CD4-positive, alpha-beta memory T cell (primary cell): ENCODE measurements around the gene PARVG. TPM values are rescaled to one million over a fixed set of nuclear protein-coding genes. Genes with fewer than 3 reads are reported as not detected.

ENCODE experiments used
- CTCF ChIA-PET: fragments of 350-600 bp; sonication (Branson Sonifier 250); formaldehyde crosslinking; loops from one replicate; lab custom pipeline; 2021; ENCODE audit warnings: inconsistent platforms; ENCODE audit not compliant: partially characterized antibody; lab: Charles Lee
- POLR2A ChIA-PET: fragments of 350-600 bp; sonication (Branson Sonifier 250); formaldehyde crosslinking; loops from one replicate; lab custom pipeline; 2021; ENCODE audit not compliant: partially characterized antibody; lab: Charles Lee
- DNase-seq, 5 donors: peaks; one replicate each; pipeline versions ENCODE4 v3.0.0 to v3.0.0-alpha.2; 2020 to 2022; ENCODE audit warnings: mixed read lengths in 1 of 5
- H3K27ac ChIP-seq: one replicate; pipeline ENCODE4 v1.7.0; 2013; ENCODE audit warnings: low read depth, low read length
- H3K27me3 ChIP-seq: 2 replicates; pipeline ENCODE4 v1.7.0; 2013; ENCODE audit warnings: mild to moderate bottlenecking, low read length, moderate library complexity; ENCODE audit not compliant: insufficient read depth
- H3K36me3 ChIP-seq: 2 replicates; pipeline ENCODE4 v1.7.0; 2013; ENCODE audit warnings: mild to moderate bottlenecking, low read length, moderate library complexity; ENCODE audit not compliant: insufficient read depth
- H3K4me1 ChIP-seq: 2 replicates; pipeline ENCODE4 v1.7.0; 2013; ENCODE audit warnings: mild to moderate bottlenecking, low read length, moderate library complexity; ENCODE audit not compliant: insufficient read depth
- H3K4me3 ChIP-seq, 2 donors: one replicate each; pipeline ENCODE4 v1.7.0; 2013; ENCODE audit warnings: low read length in 2 of 2, mild to moderate bottlenecking in 1 of 2
- H3K9me3 ChIP-seq, 2 donors: one replicate each; pipeline ENCODE4 v1.7.0; 2013; ENCODE audit warnings: low read length in 2 of 2, control low read depth in 1 of 2; ENCODE audit not compliant: control insufficient read depth in 1 of 2
- H3K27ac Mint-ChIP-seq, 7 donors: one replicate each; pipeline ENCODE4 v1.8.0; 2020 to 2021; ENCODE audit warnings: mixed read lengths in 7 of 7, mild to moderate bottlenecking in 6 of 7, inconsistent platforms in 3 of 7, moderate library complexity in 3 of 7
- H3K27me3 Mint-ChIP-seq, 2 donors: one replicate each; pipeline ENCODE4 v1.8.0; 2020 to 2021; ENCODE audit warnings: mixed read lengths in 2 of 2
- H3K36me3 Mint-ChIP-seq, 2 donors: one replicate each; pipeline ENCODE4 v1.8.0; 2020 to 2021; ENCODE audit warnings: mixed read lengths in 2 of 2, inconsistent platforms in 1 of 2, mild to moderate bottlenecking in 1 of 2
- H3K4me1 Mint-ChIP-seq, 4 donors: one replicate each; pipeline ENCODE4 v1.8.0; 2020 to 2021; ENCODE audit warnings: mixed read lengths in 4 of 4, mild to moderate bottlenecking in 1 of 4
- H3K4me3 Mint-ChIP-seq, 8 donors: one replicate each; pipeline ENCODE4 v1.8.0; 2020 to 2021; ENCODE audit warnings: mixed read lengths in 8 of 8, mild to moderate bottlenecking in 7 of 8, moderate library complexity in 6 of 8, inconsistent platforms in 3 of 8
- H3K9me3 Mint-ChIP-seq, 8 donors: one replicate each; pipeline ENCODE4 v1.8.0; 2020 to 2021; ENCODE audit warnings: mixed read lengths in 8 of 8, mild to moderate bottlenecking in 5 of 8, inconsistent platforms in 3 of 8, moderate library complexity in 1 of 8
- intact Hi-C: fragments of 100-400 bp; cut with micrococcal nuclease; formaldehyde crosslinking; loops from one replicate; pipeline ENCODE4 v1.15.1; 2023
- polyA plus RNA-seq, 2 donors: library from polyadenylated mRNA; unstranded; fragments of 300-500 nt; fragmentation: Illumina TruSeq; gene quantifications; one replicate each; pipeline ENCODE4 v1.2.3, GENCODE V29; 2021
- total RNA-seq, 2 experiments: library from RNA; stranded (reverse); gene quantifications; one replicate each; pipeline ENCODE4 v1.2.3, GENCODE V29; 2021

Gene PARVG
- total and polyA plus RNA-seq, 4 experiments from 2014 or later: 39.6 to 194 (median 122) TPM

GRCh38 chr22:44136786-44137185, 43.9 kb upstream of the PARVG start:
- Mint-ChIP-seq H3K36me3 (peaks cover 28 to 42% of the 10 kb centered on the region in 2 donors), H3K27me3 (no peaks in the 10 kb centered on the region), H3K4me3 (no peak overlapping the region), H3K4me1 (no peaks in the 10 kb centered on the region), H3K27ac (no peak overlapping the region), H3K9me3 (peaks cover 3 to 25% (median 13%) of the 10 kb centered on the region in 8 donors)
- Histone ChIP-seq H3K4me1 (no peaks in the 10 kb centered on the region), H3K27ac (no peak overlapping the region), H3K9me3 (no peaks in the 10 kb centered on the region), H3K36me3 (peaks cover 6% of the 10 kb centered on the region), H3K27me3 (no peaks in the 10 kb centered on the region), H3K4me3 (no peak overlapping the region)
- intact Hi-C loops: no loop called here
- DNase-seq: no peak
- CTCF ChIA-PET: no interaction called here
- POLR2A ChIA-PET: interaction anchor here (0.9 kb wide), 1 partner anchor 18 kb away, joined by 4 read pairs; no protein-coding TSS in a partner anchor

GRCh38 chr22:44137415-44137814, 43.3 kb upstream of the PARVG start:
- ChIA-PET POLR2A (no interaction called here), CTCF (no interaction called here)
- intact Hi-C loops: no loop called here
- peaks cover 6% of the 10 kb centered on the region for H3K36me3 ChIP-seq
- no peak for DNase-seq
- Mint-ChIP-seq H3K9me3 (peaks cover 3 to 25% (median 13%) of the 10 kb centered on the region in 8 donors), H3K4me3 (no peak overlapping the region), H3K36me3 (peaks cover 27 to 42% of the 10 kb centered on the region in 2 donors), H3K4me1 (no peaks in the 10 kb centered on the region), H3K27ac (no peak overlapping the region), H3K27me3 (no peaks in the 10 kb centered on the region)
- H3K9me3 ChIP-seq: no peaks in the 10 kb centered on the region
- H3K4me3 ChIP-seq: no peak overlapping the region
- H3K4me1 ChIP-seq: no peaks in the 10 kb centered on the region
- H3K27ac ChIP-seq: no peak overlapping the region
- no peaks in the 10 kb centered on the region for H3K27me3 ChIP-seq

- Histone ChIP-seq H3K4me3 (no peak overlapping the region), H3K36me3 (peaks cover 6% of the 10 kb centered on the region), H3K9me3 (no peaks in the 10 kb centered on the region), H3K4me1 (no peaks in the 10 kb centered on the region), H3K27me3 (no peaks in the 10 kb centered on the region), H3K27ac (no peak overlapping the region)
- H3K4me3 Mint-ChIP-seq: no peak overlapping the region
- H3K4me1 Mint-ChIP-seq: no peaks in the 10 kb centered on the region
- ChIA-PET POLR2A (no interaction called here), CTCF (no interaction called here)
- intact Hi-C loops: no loop called here
- DNase-seq: no peak
- no peak overlapping the region for H3K27ac Mint-ChIP-seq
- no peaks in the 10 kb centered on the region for H3K27me3 Mint-ChIP-seq
- H3K9me3 Mint-ChIP-seq: peaks cover 3 to 25% (median 12%) of the 10 kb centered on the region in 8 donors
- H3K36me3 Mint-ChIP-seq: peaks cover 24 to 37% of the 10 kb centered on the region in 2 donors
These were observed 41.0 kb upstream of the PARVG start for GRCh38 chr22:44139773-44140172.

DNA sequence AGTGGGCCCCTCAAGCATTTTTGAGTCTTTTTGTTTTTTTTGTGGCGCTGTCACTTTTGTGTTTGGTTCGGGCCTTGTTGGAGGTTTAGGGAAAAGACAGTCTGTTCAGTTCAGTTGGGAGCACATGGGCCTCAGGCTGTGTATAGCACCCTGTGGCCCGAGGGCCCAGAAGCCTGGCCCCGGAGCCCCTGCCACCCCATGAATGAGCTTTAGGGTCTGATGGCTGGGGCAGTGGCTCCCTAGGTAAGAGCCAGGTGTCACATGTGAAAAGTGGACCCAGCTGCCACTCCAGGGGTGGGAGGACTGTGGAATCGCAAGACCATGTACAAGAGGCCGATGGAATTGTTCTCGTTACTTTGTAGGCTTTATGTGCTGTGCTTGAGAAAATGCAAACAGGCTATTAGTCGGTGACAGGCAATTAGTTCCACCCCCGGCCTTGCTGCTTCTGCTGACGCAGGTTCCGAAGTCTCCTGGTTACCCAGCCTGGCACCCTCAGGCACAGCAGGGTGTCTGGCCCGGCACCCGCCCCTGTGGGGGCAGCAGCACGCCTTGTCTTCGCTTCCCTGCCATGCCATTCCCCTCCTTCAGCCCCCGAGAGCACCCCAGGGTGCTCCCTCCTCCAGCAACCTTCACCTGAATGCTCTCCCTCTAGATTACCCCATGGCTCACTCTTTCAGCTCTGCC, 38.2 kb upstream of the PARVG start:
- H3K27ac ChIP-seq: no peak overlapping the region
- Mint-ChIP-seq H3K27ac (peak overlapping the region in 2 of 7 donors; percentile 22 to 35), H3K4me1 (no peaks in the 10 kb centered on the region), H3K9me3 (peaks cover 0 to 11% (median 4%) of the 10 kb centered on the region in 8 donors), H3K4me3 (no peak overlapping the region), H3K27me3 (no peaks in the 10 kb centered on the region), H3K36me3 (peaks cover 5 to 25% of the 10 kb centered on the region in 2 donors)
- no peaks in the 10 kb centered on the region for H3K4me1 ChIP-seq
- POLR2A ChIA-PET: no interaction called here
- CTCF ChIA-PET: no interaction called here
- H3K9me3 ChIP-seq: no peaks in the 10 kb centered on the region
- no peaks in the 10 kb centered on the region for H3K27me3 ChIP-seq
- no peak for DNase-seq
- no peak overlapping the region for H3K4me3 ChIP-seq
- intact Hi-C loops: no loop called here
- no peaks in the 10 kb centered on the region for H3K36me3 ChIP-seq

DNA sequence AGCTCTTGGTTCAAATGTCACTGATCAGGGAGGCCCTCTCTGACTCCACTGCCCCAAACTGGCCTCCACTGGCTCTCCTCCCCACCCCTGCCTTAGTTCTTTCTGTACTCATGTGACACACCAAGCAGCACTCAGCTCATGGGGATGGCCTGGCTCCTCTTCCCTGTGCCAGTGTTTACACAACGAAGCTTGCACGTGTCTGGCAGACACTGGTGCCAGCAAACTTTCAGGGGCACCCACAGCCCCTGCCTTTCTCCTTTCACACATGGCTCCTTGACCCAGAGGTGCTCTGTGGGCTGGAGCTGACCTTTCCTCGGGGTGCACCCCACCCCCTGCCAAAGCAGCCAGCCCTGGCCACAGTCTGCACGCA, 37.6 kb upstream of the PARVG start:
- Mint-ChIP-seq H3K36me3 (peaks cover 0 to 24% of the 10 kb centered on the region in 2 donors), H3K27me3 (no peaks in the 10 kb centered on the region), H3K4me3 (no peak overlapping the region), H3K9me3 (peaks cover 0 to 6% (median under 1%) of the 10 kb centered on the region in 8 donors), H3K27ac (peak overlapping the region in 2 of 7 donors; percentile 22 to 35), H3K4me1 (no peaks in the 10 kb centered on the region)
- intact Hi-C loops: no loop called here
- no peaks in the 10 kb centered on the region for H3K9me3 ChIP-seq
- CTCF ChIA-PET: no interaction called here
- H3K4me3 ChIP-seq: no peak overlapping the region
- POLR2A ChIA-PET: no interaction called here
- H3K36me3 ChIP-seq: no peaks in the 10 kb centered on the region
- H3K4me1 ChIP-seq: no peaks in the 10 kb centered on the region
- H3K27ac ChIP-seq: no peak overlapping the region
- no peak for DNase-seq
- H3K27me3 ChIP-seq: no peaks in the 10 kb centered on the region

DNA sequence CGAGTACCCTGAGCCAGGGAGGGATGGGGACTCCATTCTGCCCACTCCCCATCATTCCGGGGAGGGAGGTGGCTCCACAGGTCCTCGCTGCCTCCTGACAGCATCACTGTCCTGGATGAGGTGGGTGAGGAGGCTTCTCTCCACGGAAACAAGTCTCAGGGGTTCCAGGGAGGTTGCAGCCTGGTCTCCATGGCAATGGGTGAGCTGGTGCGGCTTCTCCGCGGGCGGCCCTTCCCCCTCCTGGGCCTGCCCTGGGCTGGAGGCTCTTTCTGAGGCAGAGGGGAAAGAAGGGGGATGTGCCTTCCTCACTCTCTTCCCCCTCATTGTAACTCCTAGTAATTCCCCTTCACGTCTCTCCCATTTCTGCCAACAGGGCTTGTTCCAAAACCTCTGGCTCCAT, 37.1 kb upstream of the PARVG start:
- Histone ChIP-seq H3K27me3 (no peaks in the 10 kb centered on the region), H3K9me3 (no peaks in the 10 kb centered on the region), H3K36me3 (no peaks in the 10 kb centered on the region), H3K4me3 (no peak overlapping the region), H3K4me1 (no peaks in the 10 kb centered on the region), H3K27ac (no peak overlapping the region)
- Mint-ChIP-seq H3K27me3 (no peaks in the 10 kb centered on the region), H3K4me1 (no peaks in the 10 kb centered on the region), H3K4me3 (no peak overlapping the region), H3K36me3 (peaks cover 0 to 24% of the 10 kb centered on the region in 2 donors), H3K27ac (no peak overlapping the region), H3K9me3 (peaks cover 0 to 3% (median 0%) of the 10 kb centered on the region in 8 donors)
- CTCF ChIA-PET: no interaction called here
- no peak for DNase-seq
- POLR2A ChIA-PET: no interaction called here
- intact Hi-C loops: no loop called here

DNA sequence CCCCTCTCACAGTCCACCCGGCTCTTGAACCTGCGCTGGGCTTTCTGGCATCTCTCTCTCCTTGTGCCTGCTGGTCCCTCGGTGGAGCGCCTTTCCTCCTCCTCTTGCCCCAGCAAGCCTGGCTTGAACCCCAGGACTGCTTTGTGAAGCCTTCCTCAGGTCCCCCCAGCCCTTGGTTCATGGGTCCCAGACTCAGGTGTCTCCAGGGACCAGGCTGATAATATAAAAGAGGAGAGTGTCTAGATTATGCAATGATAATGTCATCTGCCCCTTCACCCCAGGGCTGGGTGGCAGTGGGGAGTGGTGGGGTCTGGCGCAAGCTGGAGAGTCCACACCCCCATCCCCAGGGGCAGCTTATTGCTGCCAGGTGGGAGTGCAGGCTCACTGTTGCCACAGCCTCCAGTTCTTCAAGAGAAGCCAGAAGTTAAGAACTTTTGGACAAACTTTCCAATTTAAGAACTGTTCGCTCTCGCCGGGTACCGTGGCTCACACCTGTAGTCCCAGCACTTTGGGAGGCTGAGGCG, 36.6 kb upstream of the PARVG start:
- no peaks in the 10 kb centered on the region for H3K27me3 ChIP-seq
- H3K36me3 ChIP-seq: no peaks in the 10 kb centered on the region
- intact Hi-C loops: no loop called here
- Mint-ChIP-seq H3K4me3 (no peak overlapping the region), H3K4me1 (no peaks in the 10 kb centered on the region), H3K36me3 (peaks cover 0 to 20% of the 10 kb centered on the region in 2 donors), H3K27me3 (no peaks in the 10 kb centered on the region), H3K9me3 (peaks cover 0 to 3% (median 0%) of the 10 kb centered on the region in 8 donors), H3K27ac (no peak overlapping the region)
- ChIA-PET CTCF (no interaction called here), POLR2A (no interaction called here)
- no peak for DNase-seq
- no peaks in the 10 kb centered on the region for H3K4me1 ChIP-seq
- no peak overlapping the region for H3K27ac ChIP-seq
- H3K9me3 ChIP-seq: no peaks in the 10 kb centered on the region
- H3K4me3 ChIP-seq: no peak overlapping the region
